NCI-H460 (cell line): ENCODE measurements around the gene OR52J3. TPM values are rescaled to one million over a fixed set of nuclear protein-coding genes. Genes with fewer than 3 reads are reported as not detected.
"Not testable (repeated sequence)": the region's sequence is repeated elsewhere in the genome, so short reads cannot be mapped to it uniquely, and the experiment has no call there.

Experiments
- DNase-seq: peaks from one replicate; pipeline ENCODE4 v3.0.0-alpha.2; 2016; ENCODE audit warnings: low read depth; ENCODE audit errors: extremely low read depth
- polyA plus RNA-seq: library from polyadenylated mRNA; depleted of rRNA; stranded (reverse); fragments of >200 nt; gene quantifications from 2 replicates; pipeline ENCODE4 v1.2.3, GENCODE V29; 2014; cell fraction: nucleus; rRNA removed
- total RNA-seq: library from RNA; depleted of rRNA; stranded (reverse); fragments of >200 nt; shearing (Covaris generic); gene quantifications from 2 replicates; pipeline ENCODE4 v1.2.3, GENCODE V29; 2014; rRNA removed

The OR52J3 gene
- total RNA-seq: not detected in 2 replicates
- polyA plus RNA-seq: not detected in 2 replicates

GRCh38 chr11:5046226-5046625, at the start of gene OR52J3:
TSS of gene OR52J3 (plus strand) at chr11:5046526. CDS start at chr11:5046526, 0 bp downstream.
- no peak for DNase-seq

DNA sequence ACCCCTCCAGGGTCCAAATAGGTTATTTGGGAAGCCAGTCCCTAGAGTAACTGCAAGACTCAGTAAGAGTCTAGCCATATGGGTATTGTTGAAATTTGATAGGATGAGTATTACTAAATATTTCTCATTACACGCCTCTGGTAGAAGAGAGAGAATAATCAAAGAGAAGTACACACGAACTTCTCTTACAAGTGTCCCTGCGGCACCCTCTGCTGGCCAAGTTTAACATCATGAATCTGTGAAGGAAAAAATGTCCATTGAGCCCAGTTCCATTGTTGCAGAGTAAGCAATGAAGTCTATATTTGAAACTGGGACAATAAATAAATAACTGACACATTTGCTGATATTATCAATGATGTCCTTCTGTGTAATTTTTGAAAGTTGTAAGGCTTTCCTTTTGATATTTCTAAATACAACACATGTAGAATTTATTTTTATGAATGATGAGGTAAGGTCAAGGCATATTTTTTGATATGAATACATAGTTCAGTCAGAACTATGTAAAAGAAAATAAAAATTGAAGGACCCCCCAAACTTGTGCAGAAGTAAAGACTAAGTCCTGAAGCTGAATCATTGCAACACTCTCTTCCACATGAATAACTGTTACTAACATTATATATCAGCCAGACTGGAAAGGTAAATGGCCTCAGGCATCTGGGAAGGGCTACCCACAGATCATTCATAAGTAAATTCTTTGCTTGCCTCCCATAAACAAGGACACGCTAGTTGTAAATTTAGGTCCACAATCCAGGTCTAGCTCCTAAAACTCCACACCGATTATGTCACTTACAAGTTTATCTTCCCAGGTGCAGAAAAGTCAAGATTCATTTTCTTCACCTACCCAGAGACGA, 41.7 kb upstream of the OR52J3 start:
- peak; percentile 41 for DNase-seq

DNA sequence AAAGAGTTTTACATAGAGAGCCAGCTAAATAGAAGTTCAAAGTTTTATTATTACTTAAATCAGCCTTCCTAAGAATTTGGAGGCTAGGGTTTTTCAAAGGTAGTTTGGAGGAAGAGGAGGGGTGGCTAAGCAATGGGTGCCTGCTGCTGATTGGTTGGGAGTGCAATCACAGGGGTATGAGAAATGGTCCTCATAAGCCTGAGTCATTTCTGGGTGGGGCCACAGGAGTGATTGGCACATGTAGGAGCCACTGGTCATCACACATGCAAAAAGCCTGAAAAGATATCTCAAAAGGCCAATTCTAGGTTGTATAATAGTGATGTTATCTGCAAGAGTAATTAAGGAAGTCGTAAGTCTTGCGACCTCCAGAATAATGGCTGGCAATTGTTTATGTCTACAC, 38.8 kb upstream of the OR52J3 start:
- no peak for DNase-seq

DNA sequence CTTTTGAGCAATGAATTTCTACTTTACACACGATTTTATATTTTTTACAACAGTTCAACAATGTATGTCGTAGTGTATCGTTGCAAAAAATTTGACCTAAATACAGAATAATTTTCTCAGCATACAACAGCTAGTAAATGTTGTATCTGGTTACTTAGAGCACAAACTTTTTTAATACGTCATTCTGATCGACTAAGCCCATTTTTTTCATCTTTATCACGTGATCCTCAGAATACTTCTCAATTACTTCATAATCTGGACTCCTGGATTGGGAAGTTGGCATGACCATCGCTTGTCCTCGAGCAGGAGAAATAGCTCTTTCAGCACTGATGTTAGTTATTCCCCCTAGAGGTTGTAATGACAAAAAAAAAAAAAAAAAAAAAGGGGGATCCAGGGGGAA, 35.1 kb upstream of the OR52J3 start:
- DNase-seq: no peak

- no peak for DNase-seq
Observed at GRCh38 chr11:5013012-5013411, 33.3 kb upstream of the OR52J3 start.

- no peak for DNase-seq
Observed at GRCh38 chr11:5021996-5022395, 24.3 kb upstream of the OR52J3 start.

DNA sequence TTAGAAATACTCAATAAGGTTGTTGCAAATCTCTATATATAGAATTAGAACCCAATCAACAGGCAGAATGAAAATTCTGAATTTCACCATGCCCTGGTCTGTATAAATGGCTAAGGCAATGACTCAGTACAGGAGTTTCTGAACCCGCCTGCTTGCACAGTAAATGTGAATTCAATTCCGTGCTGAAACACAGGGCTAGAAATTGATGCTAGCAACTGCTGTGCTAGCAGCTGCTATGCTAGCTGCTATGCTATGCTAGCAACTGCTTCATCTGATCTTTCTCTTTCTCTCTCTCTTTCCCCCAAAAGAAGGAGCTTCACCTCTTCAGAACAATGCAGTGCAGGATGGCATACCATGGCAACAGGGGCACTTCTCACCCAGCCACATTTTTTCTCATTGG, 9.7 kb upstream of the OR52J3 start:
- DNase-seq: no peak

DNA sequence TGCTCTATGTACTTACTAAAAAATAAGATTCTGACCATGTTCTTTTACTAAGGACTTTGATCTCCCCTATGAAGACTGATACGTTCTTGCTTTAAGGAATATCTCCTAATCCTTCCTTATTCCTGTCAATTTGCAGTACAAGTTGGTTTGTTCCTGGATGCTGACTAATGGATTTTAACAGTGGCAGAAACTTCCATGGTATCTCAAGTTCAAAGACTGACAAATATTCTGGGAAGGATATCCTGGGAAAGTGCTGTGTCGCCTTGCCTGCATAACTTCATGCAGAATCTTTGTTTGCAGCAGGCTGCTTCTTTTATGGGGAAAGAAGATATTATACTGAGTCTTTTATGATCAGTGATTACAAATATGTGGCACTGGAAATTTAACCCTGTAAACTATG, 8.4 kb upstream of the OR52J3 start:
- DNase-seq: no peak

DNA sequence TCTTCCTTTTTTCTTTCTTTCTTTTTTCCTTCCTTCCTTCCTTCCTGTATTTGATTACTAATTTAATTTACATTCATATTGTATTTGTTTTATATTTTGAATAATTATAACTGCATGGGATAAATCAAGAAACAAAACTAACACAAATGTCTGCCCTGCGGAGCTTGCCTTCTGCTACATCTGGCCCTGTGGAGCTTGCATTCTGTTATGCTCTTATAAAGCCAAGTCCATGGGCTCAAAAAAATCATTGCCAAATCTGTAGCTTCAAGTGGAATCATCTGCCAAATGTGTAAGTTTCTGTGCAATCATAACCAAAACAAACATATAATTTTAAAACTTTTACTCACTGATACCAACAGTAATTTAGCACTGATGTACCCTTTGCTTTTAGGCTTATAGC, 8.0 kb upstream of the OR52J3 start:
- DNase-seq: no peak

DNA sequence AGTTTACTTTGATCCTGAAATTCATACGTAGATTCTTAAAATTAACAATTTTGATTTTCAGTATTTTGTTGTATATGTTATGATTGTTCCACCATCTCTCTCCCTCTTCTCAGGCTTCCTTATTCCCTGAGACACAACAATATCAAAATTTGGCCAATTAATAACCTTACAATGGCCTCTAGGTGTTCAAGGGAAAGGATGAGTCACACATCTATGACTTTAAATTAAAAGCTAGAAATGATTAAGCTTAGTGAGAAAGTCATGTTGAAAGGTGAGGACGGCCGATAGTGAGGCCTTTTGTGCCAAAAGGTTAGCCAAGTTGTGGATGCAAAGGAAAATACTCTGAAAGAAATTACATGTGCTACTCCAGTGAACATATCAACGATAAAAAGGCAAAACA, 5.5 kb upstream of the OR52J3 start:
- no peak for DNase-seq

DNA sequence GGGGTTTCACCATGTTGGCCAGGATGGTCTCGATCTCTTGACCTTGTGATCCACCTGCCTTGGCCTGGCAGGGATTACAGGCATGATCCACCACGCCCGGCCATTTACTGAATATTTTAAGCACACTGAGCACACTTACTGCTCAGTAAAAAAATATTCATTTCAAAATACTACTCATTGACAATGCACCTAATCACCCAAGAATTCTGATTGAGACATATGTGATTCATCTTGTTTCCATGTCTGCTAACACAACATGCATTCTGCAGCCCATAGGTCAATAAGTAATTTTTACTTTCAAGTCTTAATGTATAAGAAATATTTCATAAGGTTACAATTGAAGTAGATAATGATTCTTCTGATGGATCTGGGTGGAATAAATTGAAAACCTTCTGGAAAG, 4.2 kb upstream of the OR52J3 start:
- DNase-seq: no peak

DNA sequence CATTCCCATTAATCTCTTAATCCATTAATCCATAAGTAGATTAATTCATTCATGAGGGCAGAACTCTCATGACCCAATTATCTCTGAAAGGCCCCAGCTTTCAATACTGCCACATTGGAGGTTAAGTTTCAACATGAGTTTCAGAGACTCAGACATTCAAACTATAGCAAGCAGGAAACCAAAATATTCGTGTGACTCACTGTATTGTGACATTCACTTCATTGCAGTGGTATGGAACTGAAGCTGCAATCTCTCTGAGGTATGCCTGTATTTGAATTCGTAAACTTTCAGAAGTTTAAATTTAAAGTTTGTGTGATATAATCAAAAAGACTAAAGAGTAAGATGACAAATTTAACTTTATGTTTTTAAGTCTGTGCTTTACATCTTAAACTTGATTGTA, 2.9 kb upstream of the OR52J3 start:
- DNase-seq: no peak

DNA sequence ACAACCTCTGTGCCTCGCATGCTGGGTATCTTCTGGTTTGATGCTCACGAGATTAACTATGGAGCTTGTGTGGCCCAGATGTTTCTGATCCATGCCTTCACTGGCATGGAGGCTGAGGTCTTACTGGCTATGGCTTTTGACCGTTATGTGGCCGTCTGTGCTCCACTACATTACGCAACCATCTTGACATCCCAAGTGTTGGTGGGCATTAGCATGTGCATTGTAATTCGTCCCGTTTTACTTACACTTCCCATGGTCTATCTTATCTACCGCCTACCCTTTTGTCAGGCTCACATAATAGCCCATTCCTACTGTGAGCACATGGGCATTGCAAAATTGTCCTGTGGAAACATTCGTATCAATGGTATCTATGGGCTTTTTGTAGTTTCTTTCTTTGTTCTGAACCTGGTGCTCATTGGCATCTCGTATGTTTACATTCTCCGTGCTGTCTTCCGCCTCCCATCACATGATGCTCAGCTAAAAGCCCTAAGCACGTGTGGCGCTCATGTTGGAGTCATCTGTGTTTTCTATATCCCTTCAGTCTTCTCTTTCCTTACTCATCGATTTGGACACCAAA, 516 bp downstream of the OR52J3 start:
- DNase-seq: no peak

DNA sequence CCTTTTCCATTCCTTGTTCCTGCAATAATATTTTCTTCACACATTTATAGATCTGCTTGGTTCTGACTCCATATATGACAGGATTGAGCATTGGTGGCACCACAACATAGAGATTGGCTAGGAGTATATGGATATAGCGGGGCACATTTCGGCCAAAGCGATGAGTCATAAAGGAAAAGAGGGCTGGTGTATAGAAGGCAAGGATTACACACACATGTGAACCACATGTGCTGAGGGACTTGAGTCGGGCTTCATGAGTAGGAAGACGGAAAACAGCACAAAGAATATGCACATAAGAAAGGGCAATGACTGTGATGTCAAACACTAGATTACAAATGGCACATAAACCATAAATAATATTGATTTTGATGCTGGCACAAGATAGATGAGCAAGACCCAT, 12.4 kb downstream of the OR52J3 start:
- not testable (repeated sequence) for DNase-seq

DNA sequence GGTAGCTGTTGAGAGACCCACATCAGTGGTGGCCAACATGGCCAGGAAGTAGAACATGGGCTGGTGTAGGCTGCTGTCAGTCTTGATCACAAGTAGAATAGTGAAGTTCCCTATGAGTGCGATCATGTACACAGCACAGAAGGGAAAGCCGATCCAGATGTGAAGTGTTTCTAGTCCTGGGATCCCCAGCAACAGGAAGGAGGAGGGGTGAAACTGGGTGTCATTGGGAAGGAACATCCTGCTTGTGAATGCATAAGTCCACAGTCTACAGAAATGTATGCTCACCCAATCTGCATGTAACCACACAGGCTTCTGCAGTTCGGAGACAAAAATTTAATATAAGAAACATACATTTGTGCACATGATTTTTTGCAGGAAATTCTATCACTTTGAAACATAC, 13.1 kb downstream of the OR52J3 start, which contains the start of gene OR52E2:
Gene OR52E2 (minus strand): TSS at position 237 of the 400 bp plus-strand sequence. CDS start 0 bp downstream, at position 237.
- DNase-seq: no peak

DNA sequence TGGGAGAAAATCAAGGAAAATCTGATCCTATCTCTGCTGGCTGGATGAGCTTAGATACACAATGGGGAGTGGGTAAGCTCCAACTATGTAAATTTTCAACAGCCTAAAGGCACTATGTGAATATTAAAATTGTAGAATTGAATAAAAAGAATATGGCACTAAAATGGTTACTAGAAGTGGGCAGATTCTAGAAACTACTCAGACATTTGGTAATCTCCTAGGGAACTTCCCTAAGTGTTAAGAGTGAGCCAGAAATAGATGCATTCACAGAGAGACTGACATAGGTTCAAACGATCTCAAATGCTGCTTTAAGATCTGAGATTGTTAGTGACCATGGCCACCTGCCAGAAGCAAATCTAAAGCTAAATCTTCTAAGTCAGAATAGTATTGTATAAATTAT, 18.7 kb downstream of the OR52J3 start:
- DNase-seq: no peak

GRCh38 chr11:5069272-5069671, 22.9 kb downstream of the OR52J3 start, which contains the start of gene OR52E1:
TSS of gene OR52E1 (plus strand) at chr11:5069572.
- no peak for DNase-seq

- DNase-seq: no peak
Observed at GRCh38 chr11:5071799-5072198, 25.5 kb downstream of the OR52J3 start.

DNA sequence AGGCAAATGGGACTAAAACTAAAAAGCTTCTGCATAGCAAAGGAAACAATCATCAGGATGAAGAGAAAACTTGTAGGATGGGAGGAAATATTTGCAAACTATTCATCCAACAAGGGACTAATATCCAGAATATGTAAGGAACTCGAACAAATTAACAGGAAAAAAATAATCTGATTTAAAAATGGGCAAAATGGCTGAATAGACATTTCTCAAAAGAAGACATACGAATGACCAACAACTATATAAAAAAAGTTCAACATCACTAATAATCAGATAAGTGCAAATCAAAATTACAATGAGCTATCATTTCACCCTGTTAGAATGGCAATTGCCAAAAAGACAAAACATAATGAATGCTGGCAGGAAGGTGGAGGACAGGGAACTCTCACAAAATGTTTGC, 35.1 kb downstream of the OR52J3 start:
- no peak for DNase-seq

GRCh38 chr11:5083602-5084001, 37.3 kb downstream of the OR52J3 start:
- DNase-seq: no peak

DNA sequence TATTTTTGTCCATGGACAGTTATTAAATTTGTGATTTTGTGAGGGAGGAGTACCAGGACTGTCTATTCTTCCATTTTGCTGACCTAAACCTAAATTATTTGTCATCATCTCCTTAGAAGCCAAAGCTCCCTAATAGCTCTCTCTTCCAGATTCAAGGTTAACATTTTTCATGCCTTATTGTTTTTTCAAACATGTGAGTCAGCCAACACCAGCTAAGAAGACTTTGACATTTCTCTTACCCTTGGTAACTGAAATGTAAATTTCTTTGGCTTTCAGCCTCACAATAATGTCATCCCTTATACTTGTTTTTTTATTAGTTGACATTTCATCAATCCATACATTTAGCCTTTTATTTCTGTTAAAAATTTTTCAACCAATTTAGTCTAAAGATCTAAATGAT, 42.2 kb downstream of the OR52J3 start:
- no peak for DNase-seq

- DNase-seq: no peak
Observed at GRCh38 chr11:5090668-5091067, 44.3 kb downstream of the OR52J3 start.
